HEK293 (cell line): ENCODE results near the gene SLMAP.

Experiments used
- ELK4 ChIP-seq: IDR thresholded peaks from 2 replicates; pipeline ENCODE4 v1.6.1; 2011; ENCODE audit warnings: mild to moderate bottlenecking, low read depth, low read length, borderline replicate concordance
- GLI2 ChIP-seq: fragments of 450-650 bp; formaldehyde crosslinking; IDR thresholded peaks from 2 replicates; pipeline ENCODE4; 2017; ENCODE audit warnings: missing biosample characterization, missing genetic modification characterization, low read depth, borderline replicate concordance
- SP2 ChIP-seq: fragments of 450-650 bp; formaldehyde crosslinking; IDR thresholded peaks from 2 replicates; pipeline ENCODE4 v1.5.1; 2016; ENCODE audit warnings: missing biosample characterization, missing genetic modification characterization
- ZNF202 ChIP-seq: fragments of 450-650 bp; formaldehyde crosslinking; IDR thresholded peaks from 2 replicates; pipeline ENCODE4 v1.5.1; 2016; ENCODE audit warnings: missing biosample characterization, missing genetic modification characterization, borderline replicate concordance
- ZNF223 ChIP-seq: fragments of 450-650 bp; formaldehyde crosslinking; IDR thresholded peaks from 2 replicates; pipeline ENCODE4 v1.5.1; 2016; ENCODE audit warnings: missing biosample characterization, missing genetic modification characterization
- ZNF274 ChIP-seq, 2 experiments: fragments of 200-500 bp in 1 of 2; fragments of 450-650 bp in 1 of 2; sonication (Bioruptor generic) in 1 of 2; formaldehyde crosslinking in 1 of 2; IDR thresholded peaks; 2 replicates each; pipeline versions ENCODE4 v1.5.1 to v1.6.1; 2014 to 2016; ENCODE audit warnings: borderline replicate concordance in 1 of 2, inconsistent platforms in 1 of 2, low read length in 1 of 2, missing biosample characterization in 1 of 2, missing genetic modification characterization in 1 of 2
- ZNF776 ChIP-seq: fragments of 450-650 bp; formaldehyde crosslinking; IDR thresholded peaks from 2 replicates; pipeline ENCODE4 v1.5.0; 2017; ENCODE audit warnings: missing biosample characterization, missing genetic modification characterization, borderline replicate concordance

GRCh38 chr3:57957824-57958223 is 201.7 kb downstream of the SLMAP start:
- TF ChIP-seq ZNF274 (IDR thresholded peaks at IDR 0.05; ENCODE audit: low read length), result no peak
- no peak for TF ChIP-seq ZNF274 (tag by site-specific recombination; IDR thresholded peaks at IDR 0.05; ENCODE audit: borderline replicate concordance)
- no peak for TF ChIP-seq ZNF223 (tag by site-specific recombination)
- TF ChIP-seq ZNF202 (tag by site-specific recombination), result no peak
- no peak for TF ChIP-seq SP2 (tag by site-specific recombination)
- no peak for TF ChIP-seq GLI2
- TF ChIP-seq ELK4, result no peak
- TF ChIP-seq ZNF776 (tag by site-specific recombination), result no peak
